T-helper 1 cell treated with Interleukin-12 subunit alpha and Interleukin-12 subunit beta and Interleukin-4 antibody, amounts not matched to agents 30 ng/mL and 1 ng/mL, for 36 hours (primary cell): ENCODE results near the gene IGFBP4. TPM values are rescaled to one million over a fixed set of nuclear protein-coding genes. Genes with fewer than 3 reads are reported as not detected.

Experiments
- intact Hi-C: fragments of 100-400 bp; cut with micrococcal nuclease; formaldehyde crosslinking; loops from one replicate; pipeline ENCODE4 v1.15.1; 2024
- total RNA-seq: library from RNA; stranded (reverse); gene quantifications from 2 replicates; pipeline ENCODE4 v1.2.3, GENCODE V29; 2022

IGFBP4 gene
- total RNA-seq, 1 donor from 2014 or later: 75.5 TPM

DNA sequence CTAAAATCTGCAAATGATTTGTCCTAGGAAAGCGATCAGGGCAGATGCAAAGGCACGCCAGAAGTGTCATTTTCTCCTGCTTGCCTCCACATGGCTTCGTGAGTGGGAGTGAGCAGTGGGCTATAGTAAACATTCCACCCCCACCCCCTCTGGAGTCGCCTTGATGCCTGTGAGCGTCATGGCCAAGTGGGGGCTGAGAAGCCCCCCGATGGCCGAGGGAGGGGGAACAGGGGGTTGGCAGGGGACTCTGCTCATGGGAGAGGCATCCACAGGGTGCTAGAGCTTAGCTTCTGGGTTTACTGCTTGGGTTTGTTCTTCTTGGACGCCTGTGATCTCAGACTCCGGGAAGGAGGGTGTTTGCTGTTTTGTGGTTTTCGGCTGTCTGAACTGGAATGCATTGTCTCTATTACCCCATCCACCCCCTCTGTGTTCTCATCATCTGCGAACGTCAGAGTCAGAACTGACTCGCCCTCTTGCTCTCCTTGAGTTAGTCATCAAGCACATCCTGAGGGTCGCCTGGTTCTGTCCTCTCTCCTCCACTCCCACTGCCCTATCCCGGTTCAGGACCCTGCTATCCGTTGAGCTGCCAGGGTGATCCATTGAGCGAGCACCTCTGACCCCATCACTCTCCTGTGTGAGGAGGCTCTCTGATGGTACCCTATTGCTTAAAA is 42.7 kb downstream of the IGFBP4 start:
- intact Hi-C loops: no loop called here

DNA sequence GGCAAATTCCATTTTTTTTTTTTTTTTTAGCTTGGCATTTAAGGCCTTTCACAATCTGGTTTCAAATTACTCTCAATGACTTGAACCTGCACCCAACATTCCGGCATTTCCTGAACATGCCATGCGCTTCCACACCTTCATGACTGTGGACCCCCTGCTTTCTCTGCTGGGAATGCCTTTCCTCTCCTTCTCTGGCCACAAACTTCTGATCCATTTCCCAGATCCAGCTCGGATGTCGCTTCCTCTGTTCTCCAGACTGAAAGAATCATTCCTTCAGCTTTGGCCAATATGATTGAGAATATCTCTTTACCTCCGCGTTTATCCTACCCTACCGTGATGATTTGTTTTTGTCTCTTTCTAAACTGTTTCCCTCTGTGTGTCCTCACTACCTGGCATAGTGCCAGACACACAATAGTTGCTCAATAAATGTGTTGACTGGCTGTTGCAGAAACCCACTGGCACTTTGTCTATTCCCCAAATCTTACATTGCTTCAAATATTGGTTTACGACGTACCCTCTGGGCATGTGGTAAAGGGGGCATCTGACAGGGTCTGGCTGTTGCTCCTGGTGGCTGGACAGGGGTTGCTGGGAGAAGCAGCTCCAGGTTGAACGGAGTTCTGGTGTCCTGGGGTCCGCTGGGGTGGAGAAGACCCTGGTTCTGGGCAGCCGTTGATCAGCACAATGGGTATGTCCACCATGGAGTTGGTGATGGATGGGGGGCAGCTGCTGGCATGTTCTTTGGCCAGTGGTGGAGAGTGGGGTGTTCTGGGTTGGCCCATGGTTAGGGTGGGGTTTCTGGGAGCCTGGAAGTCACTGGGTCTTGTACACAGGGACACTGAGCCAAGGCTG is 43.5 kb downstream of the IGFBP4 start:
- intact Hi-C loops: no loop called here

DNA sequence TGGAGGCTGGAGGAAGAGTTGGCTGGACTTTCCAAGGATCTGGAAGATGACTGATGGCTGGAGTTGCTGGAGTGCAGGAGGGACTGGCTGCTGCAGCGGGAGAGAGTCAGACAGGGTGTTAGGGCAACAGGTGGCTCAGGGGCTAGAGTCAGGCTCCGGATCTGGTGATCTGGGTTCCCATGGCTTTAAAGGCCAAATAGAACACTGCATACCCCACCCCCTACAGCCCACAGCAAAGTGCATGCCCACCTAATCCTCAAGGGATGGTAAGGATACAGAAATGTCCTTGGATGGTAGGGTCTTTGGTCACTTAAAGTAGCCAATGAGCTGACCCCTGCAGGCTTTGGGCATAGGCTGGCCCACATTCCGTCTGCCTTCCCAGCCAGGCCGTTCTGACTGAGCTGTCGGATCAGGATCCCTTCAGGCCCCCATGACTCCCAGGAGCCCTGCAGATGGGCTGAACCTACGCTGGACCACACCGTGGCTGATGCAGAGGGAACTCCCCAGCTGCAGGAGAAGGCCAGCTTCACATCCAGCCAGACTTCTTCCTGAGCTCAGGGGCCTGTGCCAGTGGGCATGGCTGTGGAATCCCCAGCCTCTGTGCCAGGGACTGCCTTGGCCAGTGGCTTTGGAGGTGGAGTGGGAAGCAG is 44.2 kb downstream of the IGFBP4 start:
- intact Hi-C loops: loop anchor here (2.0 kb wide), 1 partner anchor 29 kb away; no protein-coding TSS in a partner anchor

- intact Hi-C loops: loop anchor here (1.0 kb wide), 1 partner anchor 10 kb away; no protein-coding TSS in a partner anchor
Observed at GRCh38 chr17:40490289-40490853, 47.1 kb downstream of the IGFBP4 start.

DNA sequence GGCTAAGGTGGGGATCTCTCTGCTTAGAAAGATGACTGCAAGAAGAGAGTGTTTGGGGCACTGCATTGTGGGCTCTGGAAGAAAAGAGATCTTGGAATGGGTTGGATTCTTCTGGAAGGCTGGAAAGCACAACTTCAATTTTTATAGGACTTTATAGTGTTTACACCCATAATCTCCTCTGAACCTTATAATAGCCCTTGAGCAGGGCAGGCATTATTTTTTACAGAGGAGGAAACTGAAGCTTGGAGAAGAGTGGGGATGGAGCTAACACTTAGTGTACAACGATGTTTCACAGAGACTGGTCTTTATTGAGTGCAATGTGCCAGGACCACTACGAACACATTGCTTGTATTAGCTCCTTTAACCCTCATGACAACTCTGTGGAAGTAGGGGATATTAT is 47.7 kb downstream of the IGFBP4 start:
- intact Hi-C loops: loop anchor here (1.0 kb wide), 1 partner anchor 11 kb away; no protein-coding TSS in a partner anchor

DNA sequence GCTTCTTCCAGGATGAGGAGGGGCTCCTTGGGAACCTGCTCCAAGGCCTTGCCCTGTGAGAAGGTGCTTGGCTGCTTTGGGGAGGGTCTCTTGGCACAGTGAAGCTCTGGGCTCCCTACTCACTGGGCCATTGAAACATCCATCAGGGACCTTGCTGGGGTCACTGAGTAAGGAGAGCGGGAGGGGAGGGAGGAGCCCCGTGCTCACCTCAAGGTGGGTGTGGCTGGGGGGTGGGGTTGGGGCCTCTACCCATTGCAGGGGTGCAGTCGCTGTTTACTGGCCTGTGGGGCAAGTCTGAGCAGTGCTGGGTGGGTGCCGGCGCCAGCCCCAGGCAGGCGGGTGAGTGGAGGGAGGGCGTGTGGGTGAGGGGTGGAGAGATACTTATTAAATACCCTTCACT is 48.2 kb downstream of the IGFBP4 start:
- intact Hi-C loops: no loop called here

GRCh38 chr17:40493697-40494096 is 50.4 kb downstream of the IGFBP4 start:
- intact Hi-C loops: no loop called here

DNA sequence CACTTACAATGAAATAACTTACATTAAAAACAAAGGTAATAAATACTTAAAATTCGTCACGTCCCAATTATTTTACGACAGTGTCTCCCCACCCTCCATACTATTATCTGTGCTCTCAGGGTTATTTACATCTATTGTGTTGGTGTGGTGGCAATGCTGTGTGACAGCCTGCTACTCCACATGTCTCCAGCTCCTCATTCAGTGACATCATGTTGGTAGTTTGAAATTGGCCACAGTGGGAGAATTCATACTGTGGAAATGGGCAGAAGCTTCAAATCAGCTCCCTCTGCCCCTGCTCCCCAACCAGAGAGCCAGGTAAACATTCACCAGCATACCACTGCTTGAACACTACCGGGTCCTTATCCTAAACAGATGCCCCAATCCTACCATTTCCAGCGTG is 51.9 kb downstream of the IGFBP4 start:
- intact Hi-C loops: no loop called here

DNA sequence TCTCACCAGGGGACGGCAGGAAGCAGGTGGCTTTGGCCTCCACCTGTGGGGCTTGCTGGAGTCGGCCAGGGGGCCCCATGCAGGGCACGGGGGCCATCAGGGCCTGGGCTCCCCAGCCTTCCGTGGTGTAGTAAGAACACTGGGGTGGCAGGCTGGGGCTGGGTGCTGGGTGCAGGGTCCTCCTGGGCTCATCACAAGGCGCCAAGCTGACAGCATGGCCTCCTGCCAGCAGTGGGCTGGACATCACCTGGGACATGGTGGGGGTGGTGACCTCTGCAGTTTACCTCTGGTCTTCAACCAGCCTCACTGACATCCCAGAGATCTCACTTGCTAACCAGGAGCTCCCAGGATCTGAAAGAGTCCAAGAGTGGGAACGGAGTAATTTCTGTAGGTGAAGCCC is 52.9 kb downstream of the IGFBP4 start:
- intact Hi-C loops: no loop called here

DNA sequence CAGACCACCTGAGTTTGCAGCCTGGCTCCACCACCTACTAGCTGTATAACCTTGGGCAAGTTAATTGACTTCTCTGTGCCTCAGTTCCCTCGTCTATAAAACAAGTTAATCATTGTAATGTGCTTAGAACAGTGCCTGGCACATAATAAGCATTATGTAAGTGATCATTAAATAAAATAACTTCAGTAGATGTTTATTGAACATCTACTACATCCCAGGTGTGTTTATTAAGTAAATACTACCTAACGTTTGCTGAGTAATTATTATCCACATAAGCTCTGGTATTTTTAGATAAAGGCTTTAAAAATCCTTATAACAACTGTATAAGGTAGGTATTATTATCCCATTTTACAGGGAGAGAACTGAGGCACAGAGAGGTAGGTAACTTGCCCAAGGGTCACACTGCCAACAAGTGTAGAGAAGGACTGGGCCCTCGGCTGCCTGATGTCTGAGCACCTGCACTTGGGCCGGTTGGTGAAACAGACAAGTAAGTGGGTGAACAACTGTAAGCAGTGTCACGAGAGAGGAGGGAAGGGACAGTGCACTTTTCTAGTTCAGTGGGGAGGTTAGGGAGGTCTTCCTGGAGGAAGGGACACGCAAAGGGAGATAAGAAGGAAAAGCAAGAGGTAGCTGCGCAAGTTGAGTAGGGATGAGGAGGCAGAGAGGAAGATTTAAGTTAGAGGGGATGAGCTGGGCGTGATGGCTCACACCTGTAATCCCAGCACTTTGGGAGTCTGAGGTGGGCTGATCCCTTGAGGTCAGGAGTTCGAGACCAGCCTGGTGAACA is 53.6 kb downstream of the IGFBP4 start:
- intact Hi-C loops: no loop called here

GRCh38 chr17:40497695-40498094 is 54.4 kb downstream of the IGFBP4 start:
- intact Hi-C loops: no loop called here

DNA sequence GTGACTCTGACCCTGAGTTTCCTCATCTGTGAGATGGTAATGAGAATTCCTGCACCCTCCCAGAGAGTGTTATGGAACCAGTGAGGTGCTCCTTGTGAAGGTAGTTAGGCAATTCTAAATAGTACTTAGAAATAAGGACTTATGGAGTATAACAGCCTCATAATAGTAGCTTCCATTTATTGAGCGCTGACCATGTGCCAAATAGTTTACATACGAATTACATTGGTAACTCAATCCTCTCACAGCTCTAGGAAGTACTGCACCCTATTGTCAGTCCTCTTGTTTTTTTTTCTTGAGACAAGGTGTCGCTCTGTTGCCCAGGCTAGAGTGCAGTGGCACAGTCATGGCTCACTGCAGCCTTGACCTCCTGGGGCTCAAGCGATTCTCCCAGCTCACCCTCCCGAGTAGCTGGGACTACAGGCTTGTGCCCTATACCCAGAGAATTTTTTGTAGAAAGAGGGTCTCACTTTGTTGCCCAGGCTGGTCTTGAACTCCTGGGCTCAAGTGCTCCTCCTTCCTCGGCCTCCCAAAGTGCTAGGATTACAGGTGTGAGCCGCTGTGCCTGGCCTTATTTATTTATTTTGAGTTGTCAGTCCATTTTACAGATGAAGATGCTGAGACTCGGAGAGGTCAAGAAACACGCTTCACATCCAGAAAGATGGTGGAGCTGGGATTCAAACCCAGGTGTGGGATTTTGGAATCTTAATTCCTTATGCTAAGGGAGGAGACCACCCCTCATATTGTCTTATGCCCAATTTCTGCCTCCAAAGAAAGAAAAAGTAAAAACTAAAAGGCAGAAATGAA is 55.2 kb downstream of the IGFBP4 start:
- intact Hi-C loops: no loop called here

- intact Hi-C loops: no loop called here
Observed at GRCh38 chr17:40499551-40500189, 56.4 kb downstream of the IGFBP4 start.

GRCh38 chr17:40500190-40500589 is 56.9 kb downstream of the IGFBP4 start:
- intact Hi-C loops: no loop called here

DNA sequence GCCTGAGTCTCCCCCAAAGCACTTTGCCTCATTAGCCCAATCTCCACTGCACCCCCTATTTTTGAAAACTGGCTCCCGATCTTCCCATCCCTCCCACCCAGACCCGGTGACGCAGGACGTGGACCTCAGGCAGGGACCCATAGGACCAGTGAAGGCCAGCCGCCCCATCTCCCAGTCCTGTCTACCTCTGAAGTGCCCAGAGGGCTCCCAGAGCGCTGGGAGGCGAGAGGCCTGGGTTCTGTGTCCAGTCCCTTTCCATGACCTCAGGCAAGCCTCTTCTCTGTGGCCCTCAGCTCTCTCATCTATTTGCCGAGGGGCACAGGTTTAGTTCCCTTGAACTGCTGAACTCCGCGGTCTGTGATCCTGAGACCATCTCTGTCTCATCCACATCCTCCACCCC is 57.5 kb downstream of the IGFBP4 start:
- intact Hi-C loops: no loop called here

DNA sequence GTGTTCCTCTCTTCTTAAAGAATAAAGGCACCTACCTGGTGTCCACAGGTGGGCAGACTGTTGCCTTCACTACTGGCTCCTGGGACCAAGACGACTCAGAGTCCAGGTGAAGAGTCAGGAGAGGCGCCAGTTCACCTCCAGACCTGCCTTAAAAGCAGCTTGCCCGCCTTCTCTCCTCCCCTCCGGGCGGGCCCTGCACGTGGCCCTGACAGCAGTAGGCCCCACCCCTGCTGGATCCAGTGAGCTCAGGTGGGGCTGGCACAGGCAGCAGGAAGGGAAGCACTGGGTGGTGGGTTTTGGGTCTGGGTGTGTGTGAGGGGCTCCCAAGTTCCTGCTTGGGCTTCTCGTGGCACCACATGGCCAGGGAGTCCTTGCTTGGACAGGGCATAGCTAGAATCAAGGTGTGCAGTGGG is 58.3 kb downstream of the IGFBP4 start, which contains the start of gene TNS4:
TNS4 (minus strand) TSS at position 125 of the 413 bp plus-strand sequence. CDS start 5,198 bp downstream, outside the sequence.
- intact Hi-C loops: no loop called here

DNA sequence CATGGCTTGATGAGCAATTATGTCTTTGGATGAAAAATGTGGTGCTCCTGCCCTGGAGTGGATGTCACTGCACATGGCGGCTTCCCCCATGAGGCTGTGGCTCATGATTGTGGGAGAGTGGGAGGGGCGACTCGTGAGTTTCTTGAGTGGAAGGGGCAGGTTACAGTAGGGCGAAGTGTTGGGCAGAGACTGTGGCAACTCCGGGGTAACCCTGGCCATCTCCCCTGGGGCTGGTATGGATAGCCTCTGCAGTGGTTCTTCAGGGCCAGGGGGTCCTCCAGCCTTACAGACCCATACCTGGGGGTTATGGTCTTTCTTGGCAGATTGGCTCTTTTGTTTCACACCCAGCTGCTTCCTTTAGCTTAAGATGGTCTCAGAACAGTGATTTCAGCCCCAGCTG is 59.5 kb downstream of the IGFBP4 start:
- intact Hi-C loops: no loop called here

GRCh38 chr17:40503154-40503553 is 59.9 kb downstream of the IGFBP4 start:
- intact Hi-C loops: no loop called here

- intact Hi-C loops: no loop called here
Observed at GRCh38 chr17:40506786-40507185, 63.5 kb downstream of the IGFBP4 start.
